T-helper 2 cell treated with Interferon-gamma antibody and Interleukin-4, amounts not matched to agents 5 μg/mL and 100 μg/mL, for 36 hours (primary cell): Measurements from ENCODE around the gene MEIOSIN.
"Not testable (repeated sequence)": the region's sequence is repeated elsewhere in the genome, so short reads cannot be mapped to it uniquely, and the experiment has no call there.

Source experiments
- DNase-seq: peaks from one replicate; pipeline ENCODE4 v3.0.0; 2021; ENCODE audit warnings: low spot score
- H3K27ac Mint-ChIP-seq: one replicate; pipeline ENCODE4 v1.8.0; 2021; ENCODE audit warnings: mild to moderate bottlenecking, mixed read lengths
- H3K27me3 Mint-ChIP-seq: one replicate; pipeline ENCODE4 v1.8.0; 2021; ENCODE audit warnings: low read depth, mixed read lengths
- H3K36me3 Mint-ChIP-seq: one replicate; pipeline ENCODE4 v1.8.0; 2021; ENCODE audit warnings: low read depth, mixed read lengths
- H3K4me1 Mint-ChIP-seq: one replicate; pipeline ENCODE4 v1.8.0; 2021; ENCODE audit warnings: low read depth, mixed read lengths
- H3K4me3 Mint-ChIP-seq: one replicate; pipeline ENCODE4 v1.8.0; 2022; ENCODE audit warnings: mild to moderate bottlenecking, moderate library complexity, mixed read lengths
- H3K9me3 Mint-ChIP-seq: one replicate; pipeline ENCODE4 v1.8.0; 2021; ENCODE audit warnings: mixed read lengths

The MEIOSIN gene

DNA sequence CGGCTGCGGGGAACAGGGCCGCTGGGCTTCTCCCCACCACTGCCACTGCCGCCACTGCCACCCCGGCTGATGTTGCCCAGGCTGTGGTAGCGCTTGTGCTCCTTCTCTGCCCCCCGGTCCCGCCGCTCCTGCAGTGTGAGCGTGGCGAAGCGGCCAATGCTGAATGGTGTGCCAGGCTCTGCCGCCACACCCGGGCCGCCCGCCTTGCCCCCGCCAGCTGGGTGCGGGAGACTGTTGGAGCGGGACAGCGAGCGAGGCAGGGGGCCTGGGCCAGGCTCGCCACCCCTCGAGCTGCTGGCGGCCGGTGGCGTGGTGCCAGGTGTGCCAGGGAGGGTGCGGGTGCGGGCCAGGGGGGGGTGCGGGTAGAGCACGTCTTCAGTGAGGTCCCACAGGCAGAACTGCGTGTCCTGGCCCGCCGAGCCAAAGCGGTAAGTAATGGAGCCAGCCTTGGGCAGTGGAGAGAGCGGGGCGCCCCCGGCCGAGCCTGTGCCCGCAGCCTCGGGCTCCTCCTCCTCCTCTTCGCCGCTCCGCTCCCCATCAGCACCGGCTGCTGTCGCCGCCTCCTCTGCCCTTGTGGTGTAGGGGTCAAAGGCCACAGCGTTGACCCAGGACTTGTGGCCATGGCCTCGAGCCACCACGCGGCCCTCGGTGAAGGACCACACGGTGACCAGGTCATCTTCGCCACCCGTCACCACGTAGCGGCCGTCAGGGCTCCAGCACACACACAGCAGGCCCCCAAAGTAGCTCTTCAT lies 52.7 kb downstream of the MEIOSIN start:
- Mint-ChIP-seq H3K27me3 (peaks cover 24% of the 10 kb centered on the region), H3K36me3 (peaks cover 27% of the 10 kb centered on the region), H3K9me3 (no peaks in the 10 kb centered on the region), H3K4me3 (no peak overlapping the region), H3K4me1 (peaks cover 4% of the 10 kb centered on the region), H3K27ac (no peak overlapping the region)
- no peak for DNase-seq

DNA sequence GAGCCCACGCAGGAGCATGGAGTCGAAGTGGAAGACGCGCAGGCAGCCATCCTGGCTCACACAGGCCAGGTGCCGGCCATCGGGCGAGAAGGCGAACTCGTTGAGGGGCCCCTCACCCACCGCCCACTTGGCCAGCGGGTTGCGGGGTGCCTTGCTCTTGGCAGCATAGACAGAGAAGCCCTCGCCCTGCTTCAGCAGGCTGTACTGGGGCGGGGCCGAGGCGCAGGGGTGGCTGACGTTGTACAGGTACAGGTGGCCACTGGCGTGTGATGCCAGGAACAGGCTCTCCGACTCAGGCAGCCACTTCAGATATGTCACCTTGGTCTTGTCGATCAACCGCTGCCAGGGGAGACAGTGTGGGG lies 53.3 kb downstream of the MEIOSIN start:
- H3K4me3 Mint-ChIP-seq: no peak overlapping the region
- H3K4me1 Mint-ChIP-seq: peaks cover 9% of the 10 kb centered on the region
- DNase-seq: no peak
- H3K36me3 Mint-ChIP-seq: peaks cover 27% of the 10 kb centered on the region
- H3K27me3 Mint-ChIP-seq: peaks cover 21% of the 10 kb centered on the region
- no peaks in the 10 kb centered on the region for H3K9me3 Mint-ChIP-seq
- H3K27ac Mint-ChIP-seq: no peak overlapping the region

DNA sequence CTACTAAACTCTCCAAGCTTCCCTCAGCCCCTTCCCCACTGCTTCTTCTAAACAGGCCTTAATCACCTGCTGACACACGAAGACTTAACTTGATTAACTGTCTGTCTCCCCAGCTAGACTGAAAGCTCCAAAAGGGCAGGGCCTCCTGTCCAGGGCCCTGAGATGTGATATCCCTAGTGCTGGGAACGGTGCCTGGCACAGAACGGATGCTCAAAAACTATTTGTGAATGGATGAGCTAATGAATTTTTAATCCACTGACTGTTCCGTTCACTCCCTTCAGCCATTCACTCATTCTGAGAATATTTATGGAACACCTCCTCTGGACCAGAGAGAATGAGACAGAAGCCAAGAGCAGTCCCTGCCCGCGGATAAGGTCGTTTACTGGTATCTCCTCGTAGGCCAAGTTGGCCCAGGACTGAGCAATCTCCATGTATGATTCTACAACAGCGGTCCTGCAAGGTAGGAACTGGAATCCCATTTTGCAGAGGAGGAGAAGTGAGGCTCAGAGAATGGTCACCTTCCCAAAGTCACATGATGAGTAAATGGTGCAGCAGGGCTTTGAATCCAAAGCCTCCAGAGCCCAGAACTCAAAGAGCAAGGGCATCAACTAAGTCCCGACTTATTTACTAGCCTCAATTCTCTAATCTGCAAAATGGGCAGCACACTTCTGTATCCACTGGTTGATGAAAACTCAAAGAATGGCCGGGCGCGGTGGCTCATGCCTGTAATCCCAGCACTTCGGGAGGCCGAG lies 56.0 kb downstream of the MEIOSIN start:
- Mint-ChIP-seq H3K9me3 (no peaks in the 10 kb centered on the region), H3K36me3 (peaks cover 27% of the 10 kb centered on the region), H3K4me1 (peaks cover 26% of the 10 kb centered on the region), H3K27ac (no peak overlapping the region), H3K4me3 (no peak overlapping the region), H3K27me3 (peaks cover 32% of the 10 kb centered on the region)
- no peak for DNase-seq

DNA sequence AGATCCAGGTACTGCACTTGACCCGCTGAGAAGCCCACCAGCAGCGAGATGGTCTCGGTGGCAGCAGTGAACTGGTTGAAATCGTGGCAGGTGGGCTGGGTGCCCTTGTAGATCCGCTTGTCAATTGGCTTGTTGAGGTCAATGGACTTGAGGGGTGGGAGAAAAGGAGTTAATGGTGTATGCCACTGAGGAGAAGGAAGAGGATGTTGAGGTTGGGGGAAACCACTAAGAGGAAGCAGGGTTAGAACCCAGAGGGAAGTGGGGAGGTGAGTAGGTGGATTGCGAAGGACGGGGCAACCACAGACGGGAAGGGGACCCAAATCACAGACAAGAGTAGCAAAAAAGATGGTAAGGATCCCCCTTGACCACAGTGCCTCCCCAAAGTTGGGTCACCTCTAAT lies 57.7 kb downstream of the MEIOSIN start:
- DNase-seq: peak; percentile 55
- Mint-ChIP-seq H3K27ac (peak overlapping the region; percentile 24), H3K9me3 (no peaks in the 10 kb centered on the region), H3K27me3 (peaks cover 47% of the 10 kb centered on the region), H3K4me1 (peaks cover 26% of the 10 kb centered on the region), H3K4me3 (peak overlapping the region; percentile 89), H3K36me3 (peaks cover 27% of the 10 kb centered on the region)

DNA sequence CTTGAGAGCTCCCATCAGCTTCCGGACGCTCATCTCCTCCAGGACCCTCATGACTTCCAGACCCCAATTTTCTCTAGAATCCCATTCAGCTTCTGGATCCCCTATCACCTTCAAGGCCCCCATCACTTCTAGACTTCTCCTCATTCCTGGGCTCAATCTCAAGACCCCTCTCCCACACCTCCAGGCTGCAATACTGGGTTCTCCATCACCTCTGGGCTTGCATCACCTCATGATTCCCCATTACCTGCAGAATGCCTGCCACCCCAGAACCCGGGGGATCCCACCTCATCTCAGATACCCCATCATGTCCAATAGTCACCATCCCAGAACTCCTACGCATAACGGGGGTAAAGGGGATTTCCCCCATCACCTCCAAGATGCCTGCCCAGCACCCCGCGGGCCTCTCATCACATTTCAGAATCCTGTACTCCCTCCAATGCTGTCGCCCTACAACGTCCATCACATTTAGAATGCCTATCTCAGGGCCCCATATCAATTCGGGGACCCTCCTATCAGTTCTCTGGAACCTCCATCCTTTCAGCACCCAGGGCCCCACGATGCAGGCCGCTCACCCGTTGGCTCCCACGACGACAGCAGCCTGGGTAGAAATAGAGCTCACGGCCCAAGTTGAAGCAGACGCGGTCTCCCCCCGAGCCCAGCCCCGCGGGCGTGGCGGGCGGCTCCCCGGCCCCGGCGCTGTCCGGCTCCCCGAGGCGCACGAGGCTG lies 58.7 kb downstream of the MEIOSIN start:
- peak; percentile 29 for DNase-seq
- Mint-ChIP-seq H3K4me1 (peaks cover 26% of the 10 kb centered on the region), H3K9me3 (no peaks in the 10 kb centered on the region), H3K27ac (peak overlapping the region; percentile 54), H3K36me3 (peaks cover 27% of the 10 kb centered on the region), H3K27me3 (peaks cover 51% of the 10 kb centered on the region), H3K4me3 (peak overlapping the region; percentile 89)

DNA sequence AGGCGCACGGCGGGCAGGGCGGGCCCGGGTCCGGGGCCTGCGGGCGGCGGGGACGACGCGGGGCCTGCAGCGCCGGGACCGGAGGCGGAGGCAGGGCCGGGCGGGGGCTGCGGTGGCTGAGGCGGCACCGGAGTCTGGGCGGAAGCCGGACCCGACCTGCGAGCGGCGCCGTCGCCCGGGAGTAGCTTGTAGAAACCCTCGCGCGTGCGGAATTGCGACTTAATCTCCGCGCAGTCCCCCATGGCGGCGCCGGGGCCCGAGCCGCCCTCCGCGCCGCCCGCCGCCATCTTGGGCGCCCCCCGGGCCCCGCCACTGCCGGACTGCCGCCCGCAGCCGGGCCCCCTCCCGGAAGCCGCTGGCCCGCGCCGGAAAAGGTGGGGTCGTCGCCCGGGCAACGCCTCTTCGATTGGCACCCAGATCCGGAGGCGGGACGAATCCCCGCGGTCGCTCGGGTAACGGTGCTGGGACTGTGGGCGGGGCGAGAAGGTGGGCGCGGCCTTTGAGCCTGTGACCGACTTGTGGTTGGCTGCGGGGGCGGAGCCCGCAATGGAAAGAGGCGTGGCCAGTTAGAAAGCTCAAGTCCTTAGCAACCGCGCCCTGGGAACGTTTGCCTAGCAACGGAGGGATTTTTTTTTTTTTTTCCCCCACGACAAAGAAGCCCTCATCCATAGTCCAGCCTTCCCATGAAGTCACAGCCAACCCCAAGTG lies 59.4 kb downstream of the MEIOSIN start, which contains the start of gene DMWD:
Gene DMWD, minus strand, starts transcription at position 376 of the 708 bp plus-strand sequence. Its CDS starts 89 bp downstream, at position 287.
- DNase-seq: peak; percentile 99
- Mint-ChIP-seq H3K36me3 (peaks cover 24% of the 10 kb centered on the region), H3K4me3 (peak within 1 kb of the TSS; percentile 89), H3K27ac (peak within 1 kb of the TSS; percentile 62), H3K27me3 (peaks cover 46% of the 10 kb centered on the region), H3K4me1 (peaks cover 26% of the 10 kb centered on the region), H3K9me3 (no peaks in the 10 kb centered on the region)

DNA sequence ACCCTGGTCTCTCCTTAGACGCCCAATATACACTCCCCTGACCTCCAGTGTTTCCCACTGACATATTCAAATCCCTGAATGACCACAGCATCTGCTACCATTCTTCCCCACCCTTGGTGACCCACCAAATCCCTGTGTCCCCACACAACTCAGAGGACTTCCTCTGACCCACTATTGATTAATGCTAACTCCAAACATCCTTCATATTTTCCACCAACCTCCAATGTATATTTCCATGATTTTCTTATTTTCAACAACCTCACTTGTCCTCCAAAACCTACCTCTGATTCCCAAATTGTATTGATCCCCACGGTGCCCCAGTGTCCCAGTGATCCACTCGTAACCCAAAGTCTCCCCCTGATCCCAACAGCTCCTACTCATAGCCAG lies 59.9 kb downstream of the MEIOSIN start:
- Mint-ChIP-seq H3K27me3 (peaks cover 47% of the 10 kb centered on the region), H3K9me3 (no peaks in the 10 kb centered on the region), H3K4me3 (peak overlapping the region; percentile 78), H3K27ac (peak overlapping the region; percentile 62), H3K36me3 (peaks cover 20% of the 10 kb centered on the region), H3K4me1 (peaks cover 26% of the 10 kb centered on the region)
- no peak for DNase-seq

DNA sequence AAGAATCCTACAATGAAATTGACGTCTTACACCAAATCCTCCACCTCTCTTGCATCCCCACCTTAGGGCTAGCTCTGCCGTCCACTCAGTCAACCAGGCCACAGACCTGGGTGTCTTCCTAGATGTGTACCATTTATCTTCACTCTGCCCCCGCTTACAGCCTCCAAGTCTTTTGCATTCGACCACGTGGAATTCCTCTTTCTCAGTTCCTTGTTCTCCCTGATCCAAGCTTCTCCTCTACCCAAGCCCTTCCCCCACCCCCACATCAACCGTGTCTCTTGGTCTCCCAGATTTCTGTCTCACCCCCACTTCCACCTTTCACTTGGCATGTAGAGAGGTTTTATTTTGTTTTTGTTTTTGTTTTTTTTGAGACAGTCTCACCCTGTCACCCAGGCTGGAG lies 60.6 kb downstream of the MEIOSIN start:
- Mint-ChIP-seq H3K27ac (peak overlapping the region; percentile 43), H3K4me3 (peak overlapping the region; percentile 40), H3K9me3 (no peaks in the 10 kb centered on the region)

DNA sequence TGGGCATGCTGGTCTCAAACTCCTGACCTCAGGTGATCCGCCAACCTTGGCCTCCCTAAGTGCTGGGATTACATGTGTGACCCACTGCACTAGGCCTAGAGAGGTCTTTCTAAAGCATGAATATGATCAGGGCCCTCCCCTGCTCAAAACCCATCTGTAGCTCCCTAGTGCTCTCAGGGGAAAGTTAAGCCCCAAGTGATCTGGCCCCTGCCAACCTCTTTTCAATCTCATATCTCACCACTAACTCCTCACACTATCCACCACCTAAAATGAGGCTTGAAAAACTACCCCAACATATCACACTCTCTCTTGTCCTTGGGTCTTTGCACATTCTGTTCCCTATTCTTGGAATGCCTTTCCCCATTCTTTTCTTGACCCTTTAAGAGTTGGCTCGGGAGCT lies 61.4 kb downstream of the MEIOSIN start:
- Mint-ChIP-seq H3K4me1 (peaks cover 31% of the 10 kb centered on the region), H3K36me3 (peaks cover 7% of the 10 kb centered on the region), H3K27me3 (peaks cover 42% of the 10 kb centered on the region), H3K27ac (no peak overlapping the region), H3K9me3 (no peaks in the 10 kb centered on the region), H3K4me3 (no peak overlapping the region)
- no peak for DNase-seq

More for the DNA sequence above, 60.6 kb downstream of the MEIOSIN start:
- Mint-ChIP-seq H3K27me3 (peaks cover 45% of the 10 kb centered on the region), H3K4me1 (peaks cover 27% of the 10 kb centered on the region), H3K36me3 (peaks cover 13% of the 10 kb centered on the region)
- no peak for DNase-seq

DNA sequence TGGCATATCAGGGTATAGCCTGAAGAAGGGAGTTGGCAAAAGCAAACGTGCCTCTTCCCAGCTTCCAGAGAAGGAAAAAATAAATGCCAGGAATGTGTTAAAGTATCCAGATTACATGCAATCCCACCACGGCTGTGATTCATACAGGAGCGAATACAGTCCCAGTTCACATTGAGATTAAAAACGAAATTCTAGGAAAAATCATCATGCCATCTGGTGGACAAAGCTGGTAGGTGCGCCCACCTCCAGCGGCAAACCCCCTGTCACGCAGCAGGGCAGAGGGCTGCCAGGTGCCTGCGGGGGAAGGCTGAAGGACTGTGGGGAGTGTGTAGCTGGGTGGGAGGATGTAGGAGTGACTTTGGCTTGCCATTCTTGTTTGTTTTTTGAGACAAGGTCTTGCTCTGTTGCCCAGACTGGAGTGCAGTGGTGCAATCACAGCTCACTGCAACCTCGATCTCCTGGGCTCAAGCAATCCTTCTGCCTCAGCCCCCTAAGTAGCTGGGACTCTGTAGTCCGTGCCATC lies 65.8 kb downstream of the MEIOSIN start:
- H3K9me3 Mint-ChIP-seq: no peaks in the 10 kb centered on the region

DNA sequence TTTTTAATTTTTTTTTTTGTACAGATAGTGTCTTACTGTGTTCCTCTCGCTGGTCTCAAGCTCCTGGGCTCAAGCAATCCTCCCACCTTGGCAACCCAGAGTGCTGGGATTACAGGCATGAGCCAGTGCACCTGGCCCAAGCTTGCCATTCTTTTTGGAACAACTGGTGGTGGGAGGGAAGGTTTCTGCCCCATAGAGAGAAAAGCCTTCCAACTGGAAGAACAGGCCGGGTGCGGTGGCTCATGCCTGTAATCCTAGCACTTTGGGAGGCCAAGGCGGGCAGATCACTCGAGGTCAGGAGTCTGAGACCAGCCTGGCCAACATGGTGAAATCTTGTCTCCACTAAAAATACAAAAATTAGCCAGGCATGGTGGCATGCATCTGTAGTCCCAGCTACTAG lies 66.3 kb downstream of the MEIOSIN start:
- peaks cover 38% of the 10 kb centered on the region for H3K27me3 Mint-ChIP-seq
- H3K36me3 Mint-ChIP-seq, H3K4me3 Mint-ChIP-seq, H3K9me3 Mint-ChIP-seq, H3K27ac Mint-ChIP-seq, H3K4me1 Mint-ChIP-seq, DNase-seq: not testable (repeated sequence)

More for the DNA sequence above, 65.8 kb downstream of the MEIOSIN start:
- H3K4me3 Mint-ChIP-seq: no peak overlapping the region
- DNase-seq: peak; percentile 42
- H3K27ac Mint-ChIP-seq: no peak overlapping the region
- peaks cover 5% of the 10 kb centered on the region for H3K4me1 Mint-ChIP-seq
- no peaks in the 10 kb centered on the region for H3K36me3 Mint-ChIP-seq
- peaks cover 41% of the 10 kb centered on the region for H3K27me3 Mint-ChIP-seq

DNA sequence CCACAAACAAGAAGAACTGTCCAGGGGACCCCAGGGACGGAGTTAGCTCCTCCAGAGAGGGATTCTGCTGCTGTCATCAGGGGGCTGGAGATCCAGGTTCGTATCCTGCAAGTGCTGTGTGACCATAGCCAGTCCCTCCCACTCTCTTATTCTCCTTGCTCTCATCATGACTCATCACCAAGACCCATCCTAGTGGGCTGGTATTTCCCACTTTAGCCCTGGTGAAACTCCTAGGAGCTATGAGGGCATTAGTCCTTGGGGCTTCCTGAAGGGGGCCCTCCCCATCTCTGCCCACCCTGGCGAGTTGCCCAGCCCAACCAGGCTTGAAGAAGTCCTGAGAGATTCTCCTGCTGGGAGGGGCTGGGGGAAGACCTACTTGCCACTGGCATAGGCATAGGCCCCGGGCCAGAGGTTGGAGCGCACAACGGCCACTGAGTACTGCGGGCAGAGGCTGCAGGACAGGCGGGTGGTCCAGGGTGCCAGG lies 66.9 kb downstream of the MEIOSIN start:
- Mint-ChIP-seq H3K27ac (no peak overlapping the region), H3K36me3 (no peaks in the 10 kb centered on the region), H3K9me3 (no peaks in the 10 kb centered on the region), H3K4me1 (peaks cover 5% of the 10 kb centered on the region), H3K4me3 (no peak overlapping the region), H3K27me3 (peaks cover 32% of the 10 kb centered on the region)
- no peak for DNase-seq

DNA sequence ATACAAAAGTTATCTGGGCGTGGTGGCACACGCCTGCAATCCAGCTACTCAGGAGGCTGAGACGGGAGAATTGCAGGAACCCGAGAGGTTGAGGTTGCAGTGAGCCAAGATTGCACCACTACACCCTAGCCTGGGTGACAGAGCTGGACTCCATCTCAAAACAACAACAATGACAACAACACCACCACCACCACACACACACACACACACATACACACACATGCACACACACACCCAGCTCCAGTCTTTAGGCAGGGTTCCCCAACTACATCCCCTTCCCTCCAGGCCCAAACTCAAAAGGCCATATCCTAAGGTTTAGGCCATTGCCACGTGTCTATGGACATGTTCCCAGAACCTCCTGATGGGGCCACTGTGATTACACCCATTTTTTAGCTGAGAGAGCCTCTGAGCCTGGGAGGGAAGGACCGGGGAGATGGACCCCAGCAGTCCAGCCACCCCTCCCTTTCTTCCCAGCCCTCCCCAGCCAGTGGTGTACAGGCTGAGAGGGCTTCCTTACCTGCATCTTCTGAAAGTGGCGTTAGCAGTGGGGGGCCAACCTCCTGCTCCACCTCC lies 68.5 kb downstream of the MEIOSIN start:
- Mint-ChIP-seq H3K4me1 (peaks cover 5% of the 10 kb centered on the region), H3K27ac (no peak overlapping the region), H3K9me3 (no peaks in the 10 kb centered on the region), H3K4me3 (no peak overlapping the region), H3K27me3 (peaks cover 24% of the 10 kb centered on the region), H3K36me3 (no peaks in the 10 kb centered on the region)
- no peak for DNase-seq
